Memory B cell (primary cell): ENCODE results near the gene LACC1.

Experiments
- ATAC-seq: fragments of 150-1000 bp; cut with Tn5 transposase; 2 replicates; pipeline ENCODE4 v1.10.0; 2021; ENCODE audit warnings: low read depth, mild to moderate bottlenecking, moderate library complexity
- DNase-seq, 2 donors: peaks; one replicate each; pipeline ENCODE4 v3.0.0; 2022; ENCODE audit warnings: low spot score in 2 of 2
- H3K27ac Mint-ChIP-seq: one replicate; pipeline ENCODE4 v1.8.0; 2022; ENCODE audit warnings: mild to moderate bottlenecking, moderate library complexity, mixed read lengths
- H3K27me3 Mint-ChIP-seq: one replicate; pipeline ENCODE4 v1.8.0; 2022; ENCODE audit warnings: mixed read lengths
- H3K36me3 Mint-ChIP-seq: one replicate; pipeline ENCODE4 v1.8.0; 2022; ENCODE audit warnings: mild to moderate bottlenecking, mixed read lengths
- H3K4me1 Mint-ChIP-seq: one replicate; pipeline ENCODE4 v1.8.0; 2022; ENCODE audit warnings: mixed read lengths
- H3K4me3 Mint-ChIP-seq: one replicate; pipeline ENCODE4 v1.8.0; 2022; ENCODE audit warnings: mild to moderate bottlenecking, moderate library complexity, mixed read lengths
- H3K9me3 Mint-ChIP-seq: one replicate; pipeline ENCODE4 v1.8.0; 2022; ENCODE audit warnings: mixed read lengths

Gene LACC1

DNA sequence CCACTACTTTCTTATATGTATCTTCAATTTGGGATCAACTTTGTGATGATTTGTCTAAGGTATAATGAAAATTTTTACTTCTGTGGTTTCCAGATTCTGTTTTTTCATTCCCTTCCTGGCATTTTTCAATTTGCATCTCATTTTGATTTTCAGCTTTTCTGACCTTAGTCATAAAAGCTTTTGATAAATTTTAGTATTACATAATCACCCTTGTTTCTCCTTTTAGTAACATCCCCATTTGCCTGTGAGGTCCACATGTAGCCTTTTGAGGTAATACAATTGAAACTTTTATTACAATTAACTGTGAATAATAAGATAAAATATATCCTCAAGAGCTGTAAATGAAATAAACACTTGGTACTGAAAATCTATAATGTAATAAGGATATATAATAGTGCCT is 31.2 kb downstream of the LACC1 start:
- DNase-seq (no peak), ATAC-seq (no peak)
- Mint-ChIP-seq H3K9me3 (no peaks in the 10 kb centered on the region), H3K4me3 (no peak overlapping the region), H3K4me1 (no peaks in the 10 kb centered on the region), H3K27ac (no peak overlapping the region), H3K36me3 (no peaks in the 10 kb centered on the region), H3K27me3 (peaks cover 19% of the 10 kb centered on the region)

DNA sequence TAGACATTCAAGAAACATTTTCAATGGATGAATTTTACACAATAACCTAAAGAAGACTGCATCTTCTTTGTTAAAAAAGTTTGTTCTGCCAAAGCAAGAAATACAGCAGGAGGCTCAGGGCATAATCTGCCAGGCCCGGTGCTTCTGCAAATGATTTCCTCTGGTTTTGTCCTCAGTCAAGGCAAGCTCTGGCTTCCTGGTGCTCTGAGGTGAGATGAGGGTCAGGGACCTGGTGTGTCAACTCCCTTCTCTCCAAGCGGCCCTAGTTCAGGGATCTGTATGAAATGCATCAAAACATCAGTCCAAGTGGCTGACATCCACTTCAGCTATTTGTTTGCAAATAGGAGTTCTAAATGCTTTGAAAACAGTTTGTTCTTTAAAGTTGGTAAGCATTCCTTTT is 31.6 kb downstream of the LACC1 start:
- H3K27me3 Mint-ChIP-seq = peaks cover 19% of the 10 kb centered on the region
- no peak overlapping the region for H3K4me3 Mint-ChIP-seq
- H3K36me3 Mint-ChIP-seq = no peaks in the 10 kb centered on the region
- H3K4me1 Mint-ChIP-seq = no peaks in the 10 kb centered on the region
- ATAC-seq (no peak), DNase-seq (no peak)
- no peaks in the 10 kb centered on the region for H3K9me3 Mint-ChIP-seq
- no peak overlapping the region for H3K27ac Mint-ChIP-seq

DNA sequence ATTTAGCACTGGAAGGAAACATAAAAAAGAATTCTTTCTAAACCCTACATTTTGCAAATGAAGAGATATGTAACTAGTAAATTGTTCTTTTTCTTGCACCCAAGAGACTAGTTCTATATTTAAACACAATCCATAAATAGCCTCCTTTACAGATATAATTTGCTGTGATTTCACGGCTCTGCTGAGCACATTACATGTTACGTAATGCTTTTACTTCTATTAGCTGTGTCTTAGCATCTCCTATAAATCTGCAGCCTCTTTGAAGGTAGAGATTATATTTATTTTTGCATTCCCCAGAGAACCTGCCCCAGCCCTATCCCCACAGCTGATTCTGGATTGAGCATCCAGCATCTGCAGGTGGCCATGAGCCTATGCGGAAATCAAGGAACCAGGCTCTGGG is 32.2 kb downstream of the LACC1 start:
- Mint-ChIP-seq H3K4me3 (no peak overlapping the region), H3K27ac (no peak overlapping the region), H3K27me3 (peaks cover 19% of the 10 kb centered on the region), H3K4me1 (no peaks in the 10 kb centered on the region), H3K9me3 (no peaks in the 10 kb centered on the region), H3K36me3 (no peaks in the 10 kb centered on the region)
- no peak for DNase-seq
- ATAC-seq = no peak

DNA sequence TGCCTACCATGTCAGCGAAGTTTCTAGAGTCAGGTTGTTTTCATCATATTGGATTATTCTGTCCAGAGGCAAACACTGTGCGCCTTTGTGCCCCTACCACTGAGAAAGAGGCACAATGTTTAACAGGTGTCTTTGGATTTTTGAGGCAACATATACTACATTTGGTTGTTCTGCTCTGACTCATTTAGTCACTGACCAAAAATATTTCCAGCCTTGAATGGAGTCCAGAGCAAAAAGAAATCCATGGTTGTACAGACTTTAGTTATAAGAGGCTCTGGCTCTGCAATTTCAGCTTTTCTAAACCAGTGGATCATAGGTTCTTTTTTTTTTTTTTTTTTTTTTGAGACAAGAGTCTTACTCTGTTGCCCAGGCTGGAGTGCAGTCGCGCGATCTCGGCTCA is 35.7 kb downstream of the LACC1 start:
- H3K4me3 Mint-ChIP-seq = no peak overlapping the region
- H3K27ac Mint-ChIP-seq = no peak overlapping the region
- peaks cover 21% of the 10 kb centered on the region for H3K27me3 Mint-ChIP-seq
- no peaks in the 10 kb centered on the region for H3K9me3 Mint-ChIP-seq
- ATAC-seq (no peak), DNase-seq (no peak)
- H3K4me1 Mint-ChIP-seq = no peaks in the 10 kb centered on the region
- no peaks in the 10 kb centered on the region for H3K36me3 Mint-ChIP-seq

DNA sequence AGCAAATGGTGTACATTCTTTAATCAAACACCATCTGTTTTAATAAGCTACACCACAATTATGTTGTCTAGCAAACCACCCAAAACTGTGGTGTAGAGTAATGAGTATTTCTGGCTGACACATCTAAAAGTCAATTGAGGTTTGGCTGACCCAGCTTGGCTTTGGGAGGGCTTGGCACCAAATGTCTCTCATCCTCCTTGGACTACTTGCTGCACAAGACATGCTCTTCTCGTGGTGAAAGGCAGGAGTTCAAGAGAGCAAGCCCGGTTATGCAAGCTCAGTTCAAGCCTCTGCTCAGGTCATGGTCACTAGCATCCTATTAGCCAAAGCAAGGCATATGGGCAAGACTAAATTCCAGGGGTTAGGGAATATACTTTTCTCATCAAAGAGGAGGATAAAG is 37.1 kb downstream of the LACC1 start:
- no peak overlapping the region for H3K4me3 Mint-ChIP-seq
- DNase-seq (no peak), ATAC-seq (no peak)
- peaks cover 32% of the 10 kb centered on the region for H3K27me3 Mint-ChIP-seq
- H3K36me3 Mint-ChIP-seq = no peaks in the 10 kb centered on the region
- H3K9me3 Mint-ChIP-seq = no peaks in the 10 kb centered on the region
- H3K4me1 Mint-ChIP-seq = no peaks in the 10 kb centered on the region
- H3K27ac Mint-ChIP-seq = no peak overlapping the region

DNA sequence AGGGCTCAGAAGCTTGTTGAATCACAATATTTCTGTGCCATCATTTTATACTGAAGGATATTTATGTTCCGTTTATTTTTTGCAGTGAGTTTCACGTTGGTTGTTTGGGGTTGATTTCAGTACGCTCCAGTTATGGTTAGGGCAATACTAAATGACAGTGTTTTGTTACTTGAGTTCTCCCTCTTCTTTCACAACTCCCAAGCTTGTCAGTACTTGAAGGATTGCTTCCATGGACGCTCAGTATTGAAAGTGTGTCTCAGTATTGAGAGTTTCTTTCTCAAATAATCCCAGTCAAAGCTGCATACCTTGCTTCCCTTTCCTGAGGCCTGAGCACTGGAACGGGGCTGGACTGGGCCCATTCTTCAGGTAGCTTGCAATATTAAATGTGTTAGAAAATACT is 38.9 kb downstream of the LACC1 start:
- DNase-seq (no peak), ATAC-seq (no peak)
- no peak overlapping the region for H3K27ac Mint-ChIP-seq
- no peaks in the 10 kb centered on the region for H3K36me3 Mint-ChIP-seq
- H3K9me3 Mint-ChIP-seq = no peaks in the 10 kb centered on the region
- no peak overlapping the region for H3K4me3 Mint-ChIP-seq
- H3K27me3 Mint-ChIP-seq = peaks cover 23% of the 10 kb centered on the region
- H3K4me1 Mint-ChIP-seq = no peaks in the 10 kb centered on the region

DNA sequence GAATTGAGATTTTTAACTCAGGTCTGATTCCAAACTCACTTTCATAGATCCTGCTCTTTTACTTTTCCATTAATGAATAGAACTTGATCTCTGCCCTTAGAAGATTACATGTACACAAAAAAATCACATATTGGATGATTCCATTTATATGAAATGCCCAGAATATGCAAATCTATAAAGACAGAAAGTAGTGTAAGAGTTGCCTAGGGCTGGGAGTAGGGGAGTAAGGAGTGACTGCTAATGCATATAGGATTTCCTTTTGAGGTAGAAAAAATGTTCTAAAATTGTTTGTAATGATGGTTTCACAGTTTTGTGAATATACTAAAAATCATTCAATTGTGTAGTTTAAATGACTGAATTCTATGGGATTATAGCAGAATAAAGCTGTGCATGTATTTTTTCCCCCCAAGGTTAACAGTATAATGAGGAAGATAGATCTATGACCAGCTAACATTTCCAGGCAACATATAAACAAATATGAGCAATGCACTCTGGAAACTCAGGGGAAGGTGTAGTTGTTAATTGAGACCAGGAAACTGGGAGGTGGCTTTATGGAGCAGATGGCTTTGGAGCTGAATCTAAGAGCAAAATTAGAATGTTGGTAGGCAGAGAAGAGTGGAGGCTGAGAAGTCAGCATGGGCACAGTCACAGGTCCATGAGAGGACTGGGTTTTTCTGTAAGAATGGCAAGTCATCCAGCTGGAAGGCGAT is 41.4 kb downstream of the LACC1 start:
- no peaks in the 10 kb centered on the region for H3K36me3 Mint-ChIP-seq
- no peak for ATAC-seq
- H3K4me1 Mint-ChIP-seq = peaks cover 8% of the 10 kb centered on the region
- H3K27ac Mint-ChIP-seq = no peak overlapping the region
- DNase-seq = no peak
- H3K9me3 Mint-ChIP-seq = no peaks in the 10 kb centered on the region
- peaks cover 29% of the 10 kb centered on the region for H3K27me3 Mint-ChIP-seq
- no peak overlapping the region for H3K4me3 Mint-ChIP-seq

DNA sequence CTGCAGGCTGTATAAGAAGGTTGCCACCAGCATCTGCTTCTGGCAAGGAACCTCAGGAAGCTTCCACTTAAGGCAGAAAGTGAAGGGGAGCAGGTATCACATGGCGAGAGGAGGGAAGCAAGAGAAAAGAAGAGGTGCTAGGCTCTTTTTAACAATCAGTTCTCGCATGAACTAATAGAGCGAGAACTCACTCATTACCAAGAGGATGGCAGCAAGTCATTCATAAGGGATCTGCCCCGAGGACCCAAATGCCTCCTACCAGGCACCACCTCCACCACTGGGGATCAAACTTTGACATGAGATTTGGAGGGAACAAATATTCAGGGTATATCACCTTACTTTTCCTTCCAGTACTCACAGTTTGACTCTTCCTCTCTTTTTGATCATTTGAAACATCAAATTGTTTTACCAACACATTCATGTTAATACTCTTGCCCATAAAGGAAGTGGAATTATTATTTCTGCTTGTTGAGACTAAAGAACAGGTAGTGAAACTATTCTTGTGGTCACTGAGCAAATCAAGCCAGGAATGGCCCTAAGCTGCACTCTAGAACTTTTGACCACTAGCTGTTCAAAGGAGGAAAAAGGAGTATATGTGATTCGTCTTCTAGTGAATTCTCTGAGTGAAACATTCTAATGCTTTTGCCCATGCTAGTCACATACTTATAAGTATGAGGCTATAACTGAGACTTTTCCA is 45.0 kb downstream of the LACC1 start:
- H3K36me3 Mint-ChIP-seq = no peaks in the 10 kb centered on the region

DNA sequence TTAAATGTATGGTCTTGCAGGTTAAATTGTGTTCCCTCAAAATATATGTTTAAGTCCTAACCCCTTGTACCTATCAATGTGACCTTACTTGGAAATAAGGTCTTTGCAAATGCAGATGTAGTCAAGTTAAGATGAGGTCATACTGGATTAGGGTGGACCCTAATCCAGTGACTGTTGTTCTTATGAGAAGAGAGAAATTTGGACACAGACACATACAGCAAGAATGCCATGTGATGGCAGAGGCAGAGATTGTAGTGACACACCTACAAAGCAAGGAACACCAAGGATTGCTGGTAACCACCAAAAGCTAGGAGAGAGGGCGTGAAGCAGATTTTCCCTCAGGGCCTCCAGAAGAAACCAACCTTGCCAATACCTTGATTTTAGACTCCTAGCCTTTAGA is 50.2 kb downstream of the LACC1 start:
- H3K27ac Mint-ChIP-seq = no peak overlapping the region
- H3K27me3 Mint-ChIP-seq = peaks cover 6% of the 10 kb centered on the region
- peaks cover 3% of the 10 kb centered on the region for H3K9me3 Mint-ChIP-seq
- peaks cover 2% of the 10 kb centered on the region for H3K36me3 Mint-ChIP-seq
- DNase-seq (no peak), ATAC-seq (no peak)
- peaks cover 6% of the 10 kb centered on the region for H3K4me1 Mint-ChIP-seq
- no peak overlapping the region for H3K4me3 Mint-ChIP-seq

More for the DNA sequence above, 45.0 kb downstream of the LACC1 start:
- no peaks in the 10 kb centered on the region for H3K9me3 Mint-ChIP-seq
- H3K27ac Mint-ChIP-seq = no peak overlapping the region
- ATAC-seq (peak; percentile 87), DNase-seq (no peak)
- no peak overlapping the region for H3K4me3 Mint-ChIP-seq
- peaks cover 26% of the 10 kb centered on the region for H3K27me3 Mint-ChIP-seq
- H3K4me1 Mint-ChIP-seq = peaks cover 8% of the 10 kb centered on the region

DNA sequence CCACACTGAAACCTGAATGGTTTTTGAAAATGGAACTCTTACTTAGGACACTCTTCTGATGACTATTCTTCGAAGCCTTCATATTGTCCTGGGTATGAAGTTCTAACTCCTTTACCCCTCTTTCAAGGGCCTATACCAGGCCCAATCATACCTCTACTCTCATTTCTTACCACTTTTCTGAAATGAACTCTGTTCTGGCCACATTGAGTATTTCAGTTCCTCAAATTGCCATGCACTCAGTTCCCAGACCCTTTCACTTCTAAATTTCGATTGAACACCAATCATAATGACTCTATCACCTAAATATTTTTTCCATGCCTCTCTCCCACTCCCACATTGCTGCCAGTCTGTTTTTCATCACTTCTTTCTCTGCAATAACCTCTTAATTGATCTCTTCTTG is 53.7 kb downstream of the LACC1 start:
- H3K27me3 Mint-ChIP-seq = peaks cover 6% of the 10 kb centered on the region
- H3K9me3 Mint-ChIP-seq = peaks cover 3% of the 10 kb centered on the region
- no peak overlapping the region for H3K4me3 Mint-ChIP-seq
- DNase-seq (peak in 1 of 2 donors; percentile 18), ATAC-seq (peak; percentile 100)
- peaks cover 6% of the 10 kb centered on the region for H3K4me1 Mint-ChIP-seq
- H3K27ac Mint-ChIP-seq = no peak overlapping the region
- H3K36me3 Mint-ChIP-seq = peaks cover 2% of the 10 kb centered on the region

DNA sequence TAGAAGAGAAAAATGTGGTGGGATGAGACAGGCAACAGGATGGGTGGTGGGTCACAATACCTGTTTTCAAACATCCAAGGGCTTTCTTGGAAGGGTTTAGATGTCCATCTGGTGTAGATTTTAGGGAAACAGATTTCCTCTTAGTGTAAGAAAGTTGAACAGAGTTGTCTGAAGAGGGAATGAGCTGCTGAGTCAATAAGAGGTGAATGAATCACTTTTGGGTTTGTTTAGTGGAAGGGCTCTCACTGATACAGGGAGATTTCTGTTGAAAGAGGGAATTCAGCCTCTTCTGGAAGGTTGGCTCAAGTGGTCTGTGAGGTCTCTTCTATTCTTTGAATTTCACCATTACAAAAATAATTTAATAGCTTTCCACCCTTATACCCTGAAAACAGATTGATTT is 54.6 kb downstream of the LACC1 start:
- no peak overlapping the region for H3K27ac Mint-ChIP-seq
- no peak overlapping the region for H3K4me3 Mint-ChIP-seq
- peaks cover 5% of the 10 kb centered on the region for H3K27me3 Mint-ChIP-seq
- peaks cover 2% of the 10 kb centered on the region for H3K36me3 Mint-ChIP-seq
- peaks cover 3% of the 10 kb centered on the region for H3K9me3 Mint-ChIP-seq
- peaks cover 6% of the 10 kb centered on the region for H3K4me1 Mint-ChIP-seq
- no peak for ATAC-seq
- DNase-seq = no peak

DNA sequence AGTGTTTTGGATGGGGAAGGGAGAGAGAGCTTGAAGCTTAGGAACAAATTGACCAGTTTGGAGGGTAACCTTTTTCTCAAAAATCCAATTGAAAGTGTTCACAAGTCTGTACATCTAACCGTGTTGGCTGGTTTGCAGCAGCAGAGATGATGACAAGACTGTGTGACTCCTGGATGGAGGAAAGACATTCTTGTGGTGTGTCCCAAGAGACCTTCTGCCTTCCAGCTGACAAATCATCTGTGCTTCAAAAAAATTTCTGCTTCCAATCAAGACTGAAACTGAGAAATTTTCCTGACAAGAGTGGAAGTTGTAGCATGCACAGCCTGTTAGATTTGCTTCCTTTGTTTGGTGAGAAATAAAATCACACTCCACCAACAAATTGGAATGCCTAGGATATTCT is 56.2 kb downstream of the LACC1 start:
- peaks cover 6% of the 10 kb centered on the region for H3K4me1 Mint-ChIP-seq
- H3K9me3 Mint-ChIP-seq = peaks cover 3% of the 10 kb centered on the region
- ATAC-seq = no peak
- H3K4me3 Mint-ChIP-seq = no peak overlapping the region
- DNase-seq = no peak
- H3K36me3 Mint-ChIP-seq = no peaks in the 10 kb centered on the region
- H3K27me3 Mint-ChIP-seq = peaks cover 5% of the 10 kb centered on the region
- H3K27ac Mint-ChIP-seq = no peak overlapping the region

DNA sequence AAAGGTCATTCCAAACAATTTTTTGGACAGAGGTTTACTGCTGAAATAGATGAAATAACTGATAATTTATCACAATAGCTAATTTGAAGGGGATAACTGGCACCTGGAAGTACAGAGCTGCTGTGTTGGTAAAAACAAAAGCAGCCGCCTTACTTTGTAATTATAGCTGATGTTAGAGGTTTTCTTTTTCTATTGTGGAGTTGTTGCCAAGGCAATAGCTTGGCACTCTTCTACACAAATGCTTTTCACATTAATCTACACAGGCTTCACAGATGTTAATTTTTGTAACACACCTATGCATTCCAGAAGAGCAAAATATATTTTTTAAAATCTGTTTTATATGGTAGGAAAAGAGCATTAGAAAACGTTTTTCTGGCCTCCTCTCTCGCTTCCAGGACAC is 56.9 kb downstream of the LACC1 start:
- Mint-ChIP-seq H3K27me3 (peaks cover 5% of the 10 kb centered on the region), H3K4me3 (no peak overlapping the region), H3K27ac (no peak overlapping the region), H3K4me1 (peaks cover 6% of the 10 kb centered on the region), H3K9me3 (peaks cover 3% of the 10 kb centered on the region), H3K36me3 (no peaks in the 10 kb centered on the region)
- no peak for DNase-seq
- ATAC-seq = no peak

DNA sequence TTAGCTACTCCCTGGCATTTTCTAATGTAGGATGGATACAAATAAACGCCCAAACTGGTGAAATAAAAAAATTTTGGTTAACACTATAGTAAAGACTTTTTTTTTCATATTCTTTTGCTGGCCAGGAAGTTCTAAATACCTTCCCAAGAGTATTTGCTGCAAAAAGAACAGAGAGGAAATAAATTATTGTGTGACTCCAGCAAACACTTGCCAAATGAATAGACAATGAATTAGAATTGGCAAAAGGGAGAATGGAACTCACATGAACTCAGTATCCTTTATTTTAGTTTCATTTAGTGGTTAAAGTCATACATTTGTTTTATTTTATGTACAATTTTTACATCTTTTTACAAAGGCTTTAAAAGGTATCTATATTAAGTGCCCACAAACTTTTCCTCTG is 58.1 kb downstream of the LACC1 start:
- Mint-ChIP-seq H3K27me3 (peaks cover 8% of the 10 kb centered on the region), H3K4me3 (no peak overlapping the region), H3K27ac (no peak overlapping the region), H3K4me1 (peaks cover 6% of the 10 kb centered on the region), H3K36me3 (no peaks in the 10 kb centered on the region), H3K9me3 (peaks cover 2% of the 10 kb centered on the region)
- DNase-seq = no peak
- ATAC-seq = no peak

DNA sequence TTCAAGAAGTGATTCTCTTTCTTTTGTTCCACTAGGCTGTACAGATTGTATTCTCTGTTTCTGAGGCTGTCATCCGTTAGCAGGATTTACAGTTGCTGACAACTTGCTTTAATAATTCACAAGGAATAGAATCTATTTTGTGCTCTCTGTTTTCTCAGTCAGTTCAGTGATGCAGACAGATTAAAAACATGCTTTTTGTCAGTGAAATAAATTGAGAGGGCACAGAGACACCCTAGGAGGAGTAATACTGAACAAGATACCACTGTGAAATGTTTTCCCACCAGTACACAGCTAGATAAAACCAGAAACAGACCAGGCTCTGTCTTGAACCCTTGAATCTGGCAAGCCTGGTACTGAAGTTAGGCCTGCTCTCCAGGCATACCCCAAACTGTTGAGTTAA is 58.7 kb downstream of the LACC1 start:
- DNase-seq (no peak), ATAC-seq (no peak)
- peaks cover 3% of the 10 kb centered on the region for H3K4me1 Mint-ChIP-seq
- H3K27ac Mint-ChIP-seq = no peak overlapping the region
- no peaks in the 10 kb centered on the region for H3K9me3 Mint-ChIP-seq
- H3K36me3 Mint-ChIP-seq = no peaks in the 10 kb centered on the region
- H3K27me3 Mint-ChIP-seq = peaks cover 8% of the 10 kb centered on the region
- H3K4me3 Mint-ChIP-seq = no peak overlapping the region
